GM23338 (cell line): ENCODE measurements around the gene CELA3A. TPM values are rescaled to one million over a fixed set of nuclear protein-coding genes. Genes with fewer than 3 reads are reported as not detected.

Experiments
- ATAC-seq: fragments of 200-7000 bp; cut with Tn5 transposase; 3 replicates; pipeline ENCODE4 v1.9.1; 2020
- DNase-seq: peaks from one replicate; pipeline ENCODE4 v3.0.0-alpha.2; 2015; ENCODE audit warnings: low spot score
- H2AFZ ChIP-seq: fragments of 200-600 bp; sonication (generic); 2 replicates; pipeline ENCODE4 v1.8.0; 2016; ENCODE audit warnings: antibody characterized with exemption, mild to moderate bottlenecking, moderate library complexity
- H3F3A ChIP-seq: fragments of 200-600 bp; sonication (generic); replicated peaks from 2 replicates; pipeline ENCODE4 v1.8.0; 2017; ENCODE audit warnings: antibody characterized with exemption, mixed run types, low read depth
- H3K27ac ChIP-seq: fragments of 200-600 bp; sonication (generic); 2 replicates; pipeline ENCODE4 v1.6.1; 2016; ENCODE audit warnings: low read depth
- H3K27me3 ChIP-seq: fragments of 200-600 bp; sonication (generic); 2 replicates; pipeline ENCODE4 v1.8.0; 2016; ENCODE audit warnings: mild to moderate bottlenecking, mixed run types, moderate library complexity; ENCODE audit not compliant: insufficient read depth
- H3K36me3 ChIP-seq: fragments of 200-600 bp; sonication (generic); 2 replicates; pipeline ENCODE4 v1.8.0; 2016; ENCODE audit warnings: mild to moderate bottlenecking; ENCODE audit not compliant: insufficient read depth
- H3K4me1 ChIP-seq: fragments of 200-600 bp; sonication (generic); 2 replicates; pipeline ENCODE4 v1.8.0; 2016; ENCODE audit warnings: mild to moderate bottlenecking, moderate library complexity; ENCODE audit not compliant: insufficient read depth
- H3K4me2 ChIP-seq: fragments of 200-600 bp; sonication (generic); 2 replicates; pipeline ENCODE4 v1.7.1; 2017; ENCODE audit warnings: mixed run types
- H3K4me3 ChIP-seq: fragments of 200-600 bp; sonication (generic); 2 replicates; pipeline ENCODE4 v1.6.1; 2016; ENCODE audit warnings: mixed run types
- H3K79me2 ChIP-seq: fragments of 200-600 bp; sonication (generic); replicated peaks from 2 replicates; pipeline ENCODE4 v1.8.0; 2017; ENCODE audit warnings: mild to moderate bottlenecking; ENCODE audit not compliant: insufficient read depth
- H3K9me2 ChIP-seq: fragments of 200-600 bp; sonication (generic); 2 replicates; pipeline ENCODE4 v1.8.0; 2017; ENCODE audit not compliant: insufficient read depth
- H4K20me1 ChIP-seq: fragments of 200-600 bp; sonication (generic); replicated peaks from 2 replicates; pipeline ENCODE4 v1.8.0; 2017; ENCODE audit warnings: mild to moderate bottlenecking; ENCODE audit not compliant: insufficient read depth
- H3K27ac Mint-ChIP-seq: 2 replicates; pipeline ENCODE4 v1.8.0; 2020; ENCODE audit warnings: inconsistent platforms, mild to moderate bottlenecking, moderate library complexity, mixed read lengths
- H3K27me3 Mint-ChIP-seq: 3 replicates; pipeline ENCODE4 v1.8.0; 2022; ENCODE audit warnings: low read depth, mild to moderate bottlenecking, moderate library complexity, mixed read lengths, inconsistent platforms; ENCODE audit not compliant: insufficient read depth, poor library complexity
- H3K36me3 Mint-ChIP-seq: 3 replicates; pipeline ENCODE4 v1.8.0; 2021; ENCODE audit warnings: low read depth, mild to moderate bottlenecking, inconsistent platforms, moderate library complexity, mixed read lengths
- H3K4me1 Mint-ChIP-seq: 3 replicates; pipeline ENCODE4 v1.8.0; 2020; ENCODE audit warnings: mild to moderate bottlenecking, inconsistent platforms, mixed read lengths
- H3K4me3 Mint-ChIP-seq: 3 replicates; pipeline ENCODE4 v1.8.0; 2021; ENCODE audit warnings: moderate library complexity, mild to moderate bottlenecking, inconsistent platforms, mixed read lengths
- H3K9me3 Mint-ChIP-seq: 3 replicates; pipeline ENCODE4 v1.8.0; 2020; ENCODE audit warnings: moderate library complexity, mild to moderate bottlenecking, inconsistent platforms, mixed read lengths
- ETS1 ChIP-seq: IDR thresholded peaks from 2 replicates; pipeline ENCODE4 v1.6.1; 2016; ENCODE audit warnings: antibody characterized with exemption
- EZH2 ChIP-seq: fragments of 200-600 bp; sonication (generic); IDR thresholded peaks from one replicate; pipeline ENCODE4 v1.8.0; 2017; ENCODE audit warnings: antibody characterized with exemption, mild to moderate bottlenecking, low read depth; ENCODE audit not compliant: unreplicated experiment
- EZH2phosphoT487 ChIP-seq: fragments of 200-600 bp; sonication (generic); IDR thresholded peaks from one replicate; pipeline ENCODE4 v1.8.1; 2018; ENCODE audit warnings: antibody characterized with exemption; ENCODE audit not compliant: unreplicated experiment
- JUNB ChIP-seq: IDR thresholded peaks from one replicate; pipeline ENCODE4 v1.6.1; 2016; ENCODE audit warnings: antibody characterized with exemption; ENCODE audit not compliant: unreplicated experiment
- NANOG ChIP-seq: IDR thresholded peaks from 2 replicates; pipeline ENCODE4 v1.6.1; 2016; ENCODE audit warnings: antibody characterized with exemption, borderline replicate concordance
- POLR2AphosphoS5 ChIP-seq: IDR thresholded peaks from 2 replicates; pipeline ENCODE4 v1.6.1; 2016; ENCODE audit warnings: antibody characterized with exemption, low read depth
- REST ChIP-seq: IDR thresholded peaks from one replicate; pipeline ENCODE4 v1.6.1; 2018; ENCODE audit warnings: antibody characterized with exemption; ENCODE audit not compliant: unreplicated experiment
- STAT1 ChIP-seq: IDR thresholded peaks from one replicate; pipeline ENCODE4 v1.6.1; 2016; ENCODE audit warnings: antibody characterized with exemption; ENCODE audit not compliant: unreplicated experiment
- ZNF114 ChIP-seq: fragments of 250-450 bp; sonication (Bioruptor Pico); IDR thresholded peaks from 2 replicates; pipeline ENCODE4 v1.5.0; 2020; ENCODE audit warnings: mild to moderate bottlenecking, moderate library complexity
- polyA plus RNA-seq: library from polyadenylated mRNA; unstranded; fragments of >200 nt; fragmentation: Nextera tagmentation; extraction: Ambion mirVana; gene quantifications from 2 replicates; pipeline ENCODE4 v1.2.1, GENCODE V29; 2016
- total RNA-seq: library from RNA; depleted of rRNA; stranded (reverse); fragments of >200 nt; shearing (Covaris generic); gene quantifications from 2 replicates; pipeline ENCODE4 v1.2.3, GENCODE V29; 2014
- TF ChIP-seq, protein P1 (sequence below), 2 experiments: fragments of 200-600 bp in 1 of 2; sonication (generic) in 1 of 2; conservative IDR thresholded peaks; 2 replicates each; pipeline versions ENCODE4 v1.5.1 to v1.6.1; 2016 to 2017; ENCODE audit warnings: antibody characterized with exemption in 2 of 2, low read depth in 2 of 2, mild to moderate bottlenecking in 2 of 2, moderate library complexity in 1 of 2
- TF ChIP-seq, protein P2 (sequence below): fragments of 250-450 bp; sonication (Bioruptor Pico); IDR thresholded peaks from 2 replicates; pipeline ENCODE4 v1.5.0; 2020; ENCODE audit warnings: mild to moderate bottlenecking, moderate library complexity

CELA3A gene
- total and polyA plus RNA-seq, 2 experiments from 2014 or later: not detected

- no peak overlapping the region for H3K4me3 ChIP-seq
- peaks cover 11% of the 10 kb centered on the region for H3K79me2 ChIP-seq
- no peak for DNase-seq
- no peak for TF ChIP-seq ETS1
- TF ChIP-seq, protein P1, sequence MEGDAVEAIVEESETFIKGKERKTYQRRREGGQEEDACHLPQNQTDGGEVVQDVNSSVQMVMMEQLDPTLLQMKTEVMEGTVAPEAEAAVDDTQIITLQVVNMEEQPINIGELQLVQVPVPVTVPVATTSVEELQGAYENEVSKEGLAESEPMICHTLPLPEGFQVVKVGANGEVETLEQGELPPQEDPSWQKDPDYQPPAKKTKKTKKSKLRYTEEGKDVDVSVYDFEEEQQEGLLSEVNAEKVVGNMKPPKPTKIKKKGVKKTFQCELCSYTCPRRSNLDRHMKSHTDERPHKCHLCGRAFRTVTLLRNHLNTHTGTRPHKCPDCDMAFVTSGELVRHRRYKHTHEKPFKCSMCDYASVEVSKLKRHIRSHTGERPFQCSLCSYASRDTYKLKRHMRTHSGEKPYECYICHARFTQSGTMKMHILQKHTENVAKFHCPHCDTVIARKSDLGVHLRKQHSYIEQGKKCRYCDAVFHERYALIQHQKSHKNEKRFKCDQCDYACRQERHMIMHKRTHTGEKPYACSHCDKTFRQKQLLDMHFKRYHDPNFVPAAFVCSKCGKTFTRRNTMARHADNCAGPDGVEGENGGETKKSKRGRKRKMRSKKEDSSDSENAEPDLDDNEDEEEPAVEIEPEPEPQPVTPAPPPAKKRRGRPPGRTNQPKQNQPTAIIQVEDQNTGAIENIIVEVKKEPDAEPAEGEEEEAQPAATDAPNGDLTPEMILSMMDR (conservative IDR thresholded peaks at IDR 0.05; ENCODE audit: low read depth in 2 of 2): no peak
- no peak for TF ChIP-seq ZNF114
- TF ChIP-seq STAT1: no peak
- TF ChIP-seq REST: no peak
- TF ChIP-seq NANOG: no peak
- TF ChIP-seq, protein P2, sequence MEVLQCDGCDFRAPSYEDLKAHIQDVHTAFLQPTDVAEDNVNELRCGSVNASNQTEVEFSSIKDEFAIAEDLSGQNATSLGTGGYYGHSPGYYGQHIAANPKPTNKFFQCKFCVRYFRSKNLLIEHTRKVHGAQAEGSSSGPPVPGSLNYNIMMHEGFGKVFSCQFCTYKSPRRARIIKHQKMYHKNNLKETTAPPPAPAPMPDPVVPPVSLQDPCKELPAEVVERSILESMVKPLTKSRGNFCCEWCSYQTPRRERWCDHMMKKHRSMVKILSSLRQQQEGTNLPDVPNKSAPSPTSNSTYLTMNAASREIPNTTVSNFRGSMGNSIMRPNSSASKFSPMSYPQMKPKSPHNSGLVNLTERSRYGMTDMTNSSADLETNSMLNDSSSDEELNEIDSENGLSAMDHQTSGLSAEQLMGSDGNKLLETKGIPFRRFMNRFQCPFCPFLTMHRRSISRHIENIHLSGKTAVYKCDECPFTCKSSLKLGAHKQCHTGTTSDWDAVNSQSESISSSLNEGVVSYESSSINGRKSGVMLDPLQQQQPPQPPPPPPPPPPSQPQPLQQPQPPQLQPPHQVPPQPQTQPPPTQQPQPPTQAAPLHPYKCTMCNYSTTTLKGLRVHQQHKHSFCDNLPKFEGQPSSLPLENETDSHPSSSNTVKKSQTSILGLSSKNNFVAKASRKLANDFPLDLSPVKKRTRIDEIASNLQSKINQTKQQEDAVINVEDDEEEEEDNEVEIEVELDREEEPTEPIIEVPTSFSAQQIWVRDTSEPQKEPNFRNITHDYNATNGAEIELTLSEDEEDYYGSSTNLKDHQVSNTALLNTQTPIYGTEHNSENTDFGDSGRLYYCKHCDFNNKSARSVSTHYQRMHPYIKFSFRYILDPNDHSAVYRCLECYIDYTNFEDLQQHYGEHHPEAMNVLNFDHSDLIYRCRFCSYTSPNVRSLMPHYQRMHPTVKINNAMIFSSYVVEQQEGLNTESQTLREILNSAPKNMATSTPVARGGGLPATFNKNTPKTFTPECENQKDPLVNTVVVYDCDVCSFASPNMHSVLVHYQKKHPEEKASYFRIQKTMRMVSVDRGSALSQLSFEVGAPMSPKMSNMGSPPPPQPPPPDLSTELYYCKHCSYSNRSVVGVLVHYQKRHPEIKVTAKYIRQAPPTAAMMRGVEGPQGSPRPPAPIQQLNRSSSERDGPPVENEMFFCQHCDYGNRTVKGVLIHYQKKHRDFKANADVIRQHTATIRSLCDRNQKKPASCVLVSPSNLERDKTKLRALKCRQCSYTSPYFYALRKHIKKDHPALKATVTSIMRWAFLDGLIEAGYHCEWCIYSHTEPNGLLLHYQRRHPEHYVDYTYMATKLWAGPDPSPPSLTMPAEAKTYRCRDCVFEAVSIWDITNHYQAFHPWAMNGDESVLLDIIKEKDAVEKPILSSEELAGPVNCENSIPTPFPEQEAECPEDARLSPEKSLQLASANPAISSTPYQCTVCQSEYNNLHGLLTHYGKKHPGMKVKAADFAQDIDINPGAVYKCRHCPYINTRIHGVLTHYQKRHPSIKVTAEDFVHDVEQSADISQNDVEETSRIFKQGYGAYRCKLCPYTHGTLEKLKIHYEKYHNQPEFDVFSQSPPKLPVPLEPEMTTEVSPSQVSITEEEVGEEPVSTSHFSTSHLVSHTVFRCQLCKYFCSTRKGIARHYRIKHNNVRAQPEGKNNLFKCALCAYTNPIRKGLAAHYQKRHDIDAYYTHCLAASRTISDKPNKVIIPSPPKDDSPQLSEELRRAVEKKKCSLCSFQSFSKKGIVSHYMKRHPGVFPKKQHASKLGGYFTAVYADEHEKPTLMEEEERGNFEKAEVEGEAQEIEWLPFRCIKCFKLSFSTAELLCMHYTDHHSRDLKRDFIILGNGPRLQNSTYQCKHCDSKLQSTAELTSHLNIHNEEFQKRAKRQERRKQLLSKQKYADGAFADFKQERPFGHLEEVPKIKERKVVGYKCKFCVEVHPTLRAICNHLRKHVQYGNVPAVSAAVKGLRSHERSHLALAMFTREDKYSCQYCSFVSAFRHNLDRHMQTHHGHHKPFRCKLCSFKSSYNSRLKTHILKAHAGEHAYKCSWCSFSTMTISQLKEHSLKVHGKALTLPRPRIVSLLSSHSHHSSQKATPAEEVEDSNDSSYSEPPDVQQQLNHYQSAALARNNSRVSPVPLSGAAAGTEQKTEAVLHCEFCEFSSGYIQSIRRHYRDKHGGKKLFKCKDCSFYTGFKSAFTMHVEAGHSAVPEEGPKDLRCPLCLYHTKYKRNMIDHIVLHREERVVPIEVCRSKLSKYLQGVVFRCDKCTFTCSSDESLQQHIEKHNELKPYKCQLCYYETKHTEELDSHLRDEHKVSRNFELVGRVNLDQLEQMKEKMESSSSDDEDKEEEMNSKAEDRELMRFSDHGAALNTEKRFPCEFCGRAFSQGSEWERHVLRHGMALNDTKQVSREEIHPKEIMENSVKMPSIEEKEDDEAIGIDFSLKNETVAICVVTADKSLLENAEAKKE (CRISPR knock-in tag): no peak
- no peak for TF ChIP-seq EZH2
- TF ChIP-seq EZH2phosphoT487: no peak
- no peak for TF ChIP-seq POLR2AphosphoS5
- no peak for TF ChIP-seq JUNB
- H3K4me1 ChIP-seq: peaks cover under 1% of the 10 kb centered on the region; the same call in 1 of the 2 replicates
- H3K4me2 ChIP-seq: no peak overlapping the region
- H3K36me3 Mint-ChIP-seq: peaks cover 6% of the 10 kb centered on the region; the same call in 1 of the 3 replicates
- no peaks in the 10 kb centered on the region for H3K27me3 ChIP-seq
- H3K27me3 Mint-ChIP-seq: no peaks in the 10 kb centered on the region
- H3F3A ChIP-seq: no peaks in the 10 kb centered on the region
- no peaks in the 10 kb centered on the region for H3K9me2 ChIP-seq
- no peak overlapping the region for H3K27ac Mint-ChIP-seq
- 0 out of 2 replicates have a peak overlapping the region, but pooled peaks have one; percentile 32 for H3K27ac ChIP-seq
- H3K9me3 Mint-ChIP-seq: no peaks in the 10 kb centered on the region
- H4K20me1 ChIP-seq: no peaks in the 10 kb centered on the region
- peaks cover 2% of the 10 kb centered on the region; the same call in 2 of the 3 replicates for H3K4me1 Mint-ChIP-seq
- no peaks in the 10 kb centered on the region for H3K36me3 ChIP-seq
- H2AFZ ChIP-seq: no peak overlapping the region
- H3K4me3 Mint-ChIP-seq: no peak overlapping the region
- no peak for ATAC-seq
These were observed 29.9 kb downstream of the CELA3A start for GRCh38 chr1:22031214-22031962.
